Esophagus squamous epithelium (tissue), 5 donors: ENCODE data around the gene PAM. TPM values are rescaled to one million over a fixed set of nuclear protein-coding genes. Genes with fewer than 3 reads are reported as not detected.

Experiments
- DNase-seq: peaks from one replicate; lab custom pipeline; 2025; lab: John Stamatoyannopoulos, UW
- H3K27ac ChIP-seq, 4 donors: fragments of 200-600 bp; sonication (generic); one replicate each; pipeline ENCODE4 v1.5.1; 2016 to 2019; ENCODE audit warnings: mild to moderate bottlenecking in 1 of 4
- H3K27me3 ChIP-seq, 4 donors: fragments of 200-600 bp; sonication (generic); 1 replicate in 3 of 4; 2 replicates in 1 of 4; pipeline versions ENCODE4 v1.5.1 to v1.6.0; 2017 to 2021; ENCODE audit warnings: antibody characterized with exemption in 1 of 4
- H3K36me3 ChIP-seq, 3 donors: fragments of 200-600 bp; sonication (generic); one replicate each; pipeline ENCODE4 v1.5.1; 2016 to 2019
- H3K4me1 ChIP-seq, 3 donors: fragments of 200-600 bp; sonication (generic); one replicate each; pipeline ENCODE4 v1.5.1; 2017 to 2019
- H3K4me3 ChIP-seq, 4 donors: fragments of 200-600 bp; sonication (generic); 1 replicate in 3 of 4; 2 replicates in 1 of 4; pipeline ENCODE4 v1.5.1; 2016 to 2019; ENCODE audit warnings: mild to moderate bottlenecking in 2 of 4, moderate library complexity in 1 of 4
- H3K9me3 ChIP-seq, 3 donors: fragments of 200-600 bp; sonication (generic); one replicate each; pipeline ENCODE4 v1.5.1; 2016 to 2019
- POLR2A ChIP-seq, 4 donors: fragments of 450-650 bp; IDR thresholded peaks; one replicate each; pipeline ENCODE4 v1.6.1; 2017; ENCODE audit warnings: antibody characterized with exemption in 4 of 4, mild to moderate bottlenecking in 4 of 4, moderate library complexity in 3 of 4
- WGBS, 2 donors: methylation state at CpG; one replicate each; pipeline ENCODE4 v1.1.5; 2018; 5-methylcytosine and 5-hydroxymethylcytosine counted together
- intact Hi-C: fragments of 100-400 bp; cut with DNase I; formaldehyde crosslinking; loops from one replicate; pipeline ENCODE4 v1.15.0; 2022
- total RNA-seq, 4 donors: library from RNA; depleted of rRNA; stranded (reverse); fragments of >200 nt; gene quantifications; one replicate each; pipeline ENCODE4 v1.1.0, GENCODE V29; 2016
- TF ChIP-seq, protein P1 (sequence below), 6 experiments: fragments of 450-650 bp in 4 of 6; fragments of 200-600 bp in 2 of 6; sonication (generic) in 2 of 6; IDR thresholded peaks; one replicate each; pipeline ENCODE4 v1.5.1; 2016 to 2019; ENCODE audit warnings: antibody characterized with exemption in 6 of 6, mild to moderate bottlenecking in 4 of 6, moderate library complexity in 4 of 6
- donor health status: DM: yes; HTN: yes; CAD: no.

PAM gene
- total RNA-seq, 4 donors from 2014 or later: 33.0 to 88.5 (median 53.8) TPM

GRCh38 chr5:102807878-102808502 lies 52.9 kb downstream of the PAM start:
- no peak overlapping the region for H3K27ac ChIP-seq
- no peaks in the 10 kb centered on the region for H3K27me3 ChIP-seq
- intact Hi-C loops: no loop called here
- H3K4me1 ChIP-seq: no peaks in the 10 kb centered on the region
- no peak for DNase-seq
- H3K9me3 ChIP-seq: no peaks in the 10 kb centered on the region
- no peak overlapping the region for H3K4me3 ChIP-seq
- TF ChIP-seq, protein P1, sequence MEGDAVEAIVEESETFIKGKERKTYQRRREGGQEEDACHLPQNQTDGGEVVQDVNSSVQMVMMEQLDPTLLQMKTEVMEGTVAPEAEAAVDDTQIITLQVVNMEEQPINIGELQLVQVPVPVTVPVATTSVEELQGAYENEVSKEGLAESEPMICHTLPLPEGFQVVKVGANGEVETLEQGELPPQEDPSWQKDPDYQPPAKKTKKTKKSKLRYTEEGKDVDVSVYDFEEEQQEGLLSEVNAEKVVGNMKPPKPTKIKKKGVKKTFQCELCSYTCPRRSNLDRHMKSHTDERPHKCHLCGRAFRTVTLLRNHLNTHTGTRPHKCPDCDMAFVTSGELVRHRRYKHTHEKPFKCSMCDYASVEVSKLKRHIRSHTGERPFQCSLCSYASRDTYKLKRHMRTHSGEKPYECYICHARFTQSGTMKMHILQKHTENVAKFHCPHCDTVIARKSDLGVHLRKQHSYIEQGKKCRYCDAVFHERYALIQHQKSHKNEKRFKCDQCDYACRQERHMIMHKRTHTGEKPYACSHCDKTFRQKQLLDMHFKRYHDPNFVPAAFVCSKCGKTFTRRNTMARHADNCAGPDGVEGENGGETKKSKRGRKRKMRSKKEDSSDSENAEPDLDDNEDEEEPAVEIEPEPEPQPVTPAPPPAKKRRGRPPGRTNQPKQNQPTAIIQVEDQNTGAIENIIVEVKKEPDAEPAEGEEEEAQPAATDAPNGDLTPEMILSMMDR (IDR thresholded peaks at IDR 0.05): no peak
- no peak for TF ChIP-seq POLR2A (IDR thresholded peaks at IDR 0.05)
- 80 to 81% methylated on average over 7 of the region's 7 CpGs for WGBS, 2 donors
- no peaks in the 10 kb centered on the region for H3K36me3 ChIP-seq

DNA sequence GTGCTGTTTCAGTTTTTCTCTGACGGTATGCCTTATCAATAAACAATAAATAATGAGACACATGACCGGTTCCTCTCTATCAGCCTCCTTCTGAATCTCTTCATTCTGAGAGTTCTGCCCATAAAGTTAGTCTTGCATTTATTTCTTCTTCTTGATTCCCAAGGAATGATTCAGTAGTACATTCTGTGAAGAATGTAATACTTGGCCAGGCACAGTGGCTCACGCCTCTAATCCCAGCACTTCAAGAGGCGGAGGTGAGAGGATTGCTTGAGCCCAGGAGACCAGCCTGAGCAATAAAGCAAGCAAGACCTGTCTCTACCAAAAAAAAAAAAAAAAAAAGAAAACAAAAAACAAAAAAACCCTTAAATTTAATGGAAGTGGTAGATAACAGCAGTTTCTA lies 53.9 kb downstream of the PAM start:
- H3K36me3 ChIP-seq: no peaks in the 10 kb centered on the region
- intact Hi-C loops: no loop called here
- no peak for DNase-seq

GRCh38 chr5:102811972-102812371 lies 56.9 kb downstream of the PAM start:
- Histone ChIP-seq H3K27me3 (no peaks in the 10 kb centered on the region), H3K9me3 (no peaks in the 10 kb centered on the region), H3K4me3 (no peak overlapping the region), H3K4me1 (no peaks in the 10 kb centered on the region), H3K27ac (no peak overlapping the region), H3K36me3 (no peaks in the 10 kb centered on the region)
- intact Hi-C loops: no loop called here
- no peak for TF ChIP-seq POLR2A (IDR thresholded peaks at IDR 0.05)
- TF ChIP-seq, protein P1 (IDR thresholded peaks at IDR 0.05): no peak
- no peak for DNase-seq
- WGBS, 2 donors: 48 to 51% methylated on average over 2 of the region's 2 CpGs

More for the DNA sequence above, 53.9 kb downstream of the PAM start:
- H3K9me3 ChIP-seq: no peaks in the 10 kb centered on the region
- no peaks in the 10 kb centered on the region for H3K27me3 ChIP-seq
- WGBS, 2 donors: 77 to 91% methylated on average over 3 to 4 of the region's 4 CpGs
- no peak overlapping the region for H3K4me3 ChIP-seq
- H3K4me1 ChIP-seq: no peaks in the 10 kb centered on the region
- H3K27ac ChIP-seq: no peak overlapping the region
- no peak for TF ChIP-seq POLR2A (IDR thresholded peaks at IDR 0.05)
- TF ChIP-seq, protein P1 (IDR thresholded peaks at IDR 0.05): no peak

- TF ChIP-seq, protein P1 (IDR thresholded peaks at IDR 0.05): no peak
- TF ChIP-seq POLR2A (IDR thresholded peaks at IDR 0.05): no peak
- no peaks in the 10 kb centered on the region for H3K9me3 ChIP-seq
- intact Hi-C loops: no loop called here
- H3K27ac ChIP-seq: no peak overlapping the region
- H3K36me3 ChIP-seq: no peaks in the 10 kb centered on the region
- no peaks in the 10 kb centered on the region for H3K27me3 ChIP-seq
- H3K4me3 ChIP-seq: no peak overlapping the region
- WGBS, 2 donors: 0 to 46% methylated on average over 1 of the region's 1 CpG
- DNase-seq: no peak
- H3K4me1 ChIP-seq: no peaks in the 10 kb centered on the region
These were observed 58.6 kb downstream of the PAM start for GRCh38 chr5:102813740-102814139.

DNA sequence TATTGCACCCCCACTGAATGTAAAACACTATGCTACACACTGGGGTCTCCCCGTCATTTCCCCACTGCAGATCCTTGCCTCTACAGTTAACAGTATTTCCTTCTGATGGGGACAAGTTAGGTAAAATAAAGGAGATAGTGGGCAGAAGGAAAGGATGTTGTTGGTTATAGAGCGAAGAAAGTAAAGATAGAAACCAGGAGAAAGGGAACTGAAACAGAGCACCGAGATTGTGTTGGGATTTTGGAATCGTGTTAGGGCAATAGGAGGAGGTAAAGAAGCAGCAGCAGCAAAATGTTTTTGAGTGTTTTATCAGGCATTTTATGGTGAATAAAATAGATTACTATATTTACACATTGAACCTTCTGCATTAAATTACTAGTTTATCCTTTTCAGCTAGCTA lies 60.0 kb downstream of the PAM start:
- Histone ChIP-seq H3K27ac (no peak overlapping the region), H3K4me1 (no peaks in the 10 kb centered on the region), H3K36me3 (no peaks in the 10 kb centered on the region), H3K27me3 (no peaks in the 10 kb centered on the region), H3K4me3 (no peak overlapping the region), H3K9me3 (no peaks in the 10 kb centered on the region)
- intact Hi-C loops: no loop called here
- DNase-seq: no peak
- TF ChIP-seq, protein P1 (IDR thresholded peaks at IDR 0.05): no peak
- TF ChIP-seq POLR2A (IDR thresholded peaks at IDR 0.05): no peak
- WGBS, 2 donors: 67 to 83% methylated on average over 4 of the region's 4 CpGs
